Breast epithelium (tissue), 4 donors: ENCODE measurements around the gene NR6A1. TPM values are rescaled to one million over a fixed set of nuclear protein-coding genes. Genes with fewer than 3 reads are reported as not detected.

Source experiments
- DNase-seq, 2 donors: peaks; one replicate each; pipeline ENCODE4 v3.0.0-alpha.2; 2019; ENCODE audit warnings: low spot score in 2 of 2
- H3K27ac ChIP-seq, 2 donors: fragments of 200-600 bp; sonication (generic) in 1 of 2; one replicate each; pipeline ENCODE4 v1.5.1; 2016 to 2019; ENCODE audit warnings: mild to moderate bottlenecking in 1 of 2
- H3K27me3 ChIP-seq, 2 donors: fragments of 200-600 bp; sonication (generic) in 1 of 2; one replicate each; pipeline versions ENCODE4 v1.5.1 to v1.6.0; 2017 to 2019; ENCODE audit warnings: control low read depth in 1 of 2, mild to moderate bottlenecking in 1 of 2
- H3K36me3 ChIP-seq: fragments of 200-600 bp; one replicate; pipeline ENCODE4 v1.5.1; 2019
- H3K4me1 ChIP-seq, 2 donors: fragments of 200-600 bp; sonication (generic); one replicate each; pipeline ENCODE4 v1.5.1; 2016 to 2019; ENCODE audit warnings: control low read depth in 1 of 2
- H3K4me3 ChIP-seq, 3 donors: fragments of 200-600 bp; sonication (generic); 1 replicate in 2 of 3; 2 replicates in 1 of 3; pipeline ENCODE4 v1.5.1; 2016 to 2019; ENCODE audit warnings: mild to moderate bottlenecking in 3 of 3, moderate library complexity in 2 of 3
- H3K9me3 ChIP-seq, 2 donors: fragments of 200-600 bp; sonication (generic) in 1 of 2; one replicate each; pipeline ENCODE4 v1.5.1; 2016 to 2019; ENCODE audit warnings: control low read depth in 1 of 2
- POLR2A ChIP-seq: fragments of 450-650 bp; IDR thresholded peaks from one replicate; pipeline ENCODE4 v1.6.1; 2016; ENCODE audit warnings: antibody characterized with exemption, mild to moderate bottlenecking, moderate library complexity
- POLR2AphosphoS5 ChIP-seq, 3 donors: sonication (generic); formaldehyde crosslinking; IDR thresholded peaks; one replicate each; pipeline ENCODE4 v1.6.1; 2017; ENCODE audit warnings: antibody characterized with exemption in 3 of 3
- intact Hi-C: fragments of 100-400 bp; cut with DNase I; formaldehyde crosslinking; loops from one replicate; pipeline ENCODE4 v1.15.1; 2023; ENCODE audit warnings: low total_unique reads
- total RNA-seq, 3 donors: library from RNA; depleted of rRNA; stranded (reverse); fragments of >200 nt; gene quantifications; one replicate each; pipeline ENCODE4 v1.1.0, GENCODE V29; 2016
- TF ChIP-seq, protein P1 (sequence below), 3 donors: fragments of 450-650 bp; IDR thresholded peaks; one replicate each; pipeline ENCODE4 v1.5.1; 2016 to 2017; ENCODE audit warnings: antibody characterized with exemption in 3 of 3, mild to moderate bottlenecking in 3 of 3, moderate library complexity in 3 of 3

The NR6A1 gene
- total RNA-seq, 3 donors from 2014 or later: 1.3 to 5.3 (median 3.9) TPM

DNA sequence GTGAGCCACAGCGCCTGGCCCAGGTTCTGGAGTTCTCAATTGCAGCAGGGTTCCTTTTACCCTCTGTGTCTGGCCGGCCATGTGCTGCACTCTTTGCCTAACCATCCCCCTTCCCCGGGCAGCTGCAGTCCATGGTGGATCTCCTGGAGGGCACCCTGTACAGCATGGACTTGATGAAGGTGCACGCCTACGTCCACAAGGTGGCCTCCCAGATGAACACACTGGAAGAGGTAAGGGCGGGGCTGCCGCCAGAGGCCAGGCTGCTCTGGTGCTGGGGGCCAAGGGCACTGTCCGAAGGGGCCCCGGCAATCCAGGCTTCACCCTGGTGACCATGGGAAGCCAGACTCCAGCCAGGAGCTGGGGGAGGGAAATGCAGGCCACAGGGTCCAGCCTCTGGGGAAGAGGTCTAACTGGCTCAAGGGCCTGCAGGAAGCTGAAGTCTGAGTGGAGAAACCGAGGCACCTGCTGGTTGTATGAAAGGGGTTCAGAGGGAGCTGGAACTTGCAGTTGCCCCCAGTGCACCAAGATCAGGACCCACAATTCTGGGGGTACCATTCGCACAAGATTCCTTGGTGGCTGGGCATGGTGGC lies 23.9 kb upstream of the NR6A1 start:
- Histone ChIP-seq H3K4me3 (no peak overlapping the region), H3K27me3 (no peaks in the 10 kb centered on the region), H3K27ac (peak overlapping the region in 1 of 2 donors; percentile 74), H3K36me3 (no peaks in the 10 kb centered on the region), H3K9me3 (no peaks in the 10 kb centered on the region), H3K4me1 (peaks cover 0 to 5% of the 10 kb centered on the region in 2 donors)
- DNase-seq: no peak
- TF ChIP-seq POLR2A: no peak
- TF ChIP-seq POLR2AphosphoS5 (IDR thresholded peaks at IDR 0.05): no peak
- intact Hi-C loops: no loop called here

DNA sequence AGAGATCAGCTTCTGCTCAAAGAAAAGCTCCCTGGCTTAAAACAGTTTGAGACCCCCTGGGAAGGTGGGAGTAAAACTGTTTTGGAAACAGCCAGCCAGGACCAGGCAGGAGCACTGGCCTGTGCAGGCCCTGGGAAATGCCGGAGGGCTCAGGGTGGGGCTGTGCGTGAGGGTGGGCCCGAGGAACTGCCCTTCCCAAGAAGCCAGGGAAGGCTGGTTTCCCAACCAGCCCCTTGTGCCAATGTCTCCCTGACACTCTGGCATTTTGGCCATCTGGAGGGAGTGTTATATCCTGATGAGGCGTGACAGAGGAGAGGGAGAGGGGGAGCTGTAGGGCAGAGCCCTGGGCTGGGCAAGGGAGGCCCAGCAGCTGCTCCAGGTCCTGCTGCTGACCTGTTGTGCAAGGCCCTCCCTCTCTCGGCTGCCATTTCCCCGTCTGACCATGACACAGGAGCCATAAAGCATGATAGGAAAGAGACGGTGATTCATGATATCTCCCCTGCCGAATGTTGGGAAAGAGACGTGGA lies 22.0 kb upstream of the NR6A1 start:
- H3K9me3 ChIP-seq: no peaks in the 10 kb centered on the region
- peak overlapping the region in 1 of 2 donors; percentile 77 for H3K27ac ChIP-seq
- no peak overlapping the region for H3K4me3 ChIP-seq
- TF ChIP-seq POLR2AphosphoS5 (IDR thresholded peaks at IDR 0.05): peak in 1 of 3 donors; percentile 14
- TF ChIP-seq, protein P1, sequence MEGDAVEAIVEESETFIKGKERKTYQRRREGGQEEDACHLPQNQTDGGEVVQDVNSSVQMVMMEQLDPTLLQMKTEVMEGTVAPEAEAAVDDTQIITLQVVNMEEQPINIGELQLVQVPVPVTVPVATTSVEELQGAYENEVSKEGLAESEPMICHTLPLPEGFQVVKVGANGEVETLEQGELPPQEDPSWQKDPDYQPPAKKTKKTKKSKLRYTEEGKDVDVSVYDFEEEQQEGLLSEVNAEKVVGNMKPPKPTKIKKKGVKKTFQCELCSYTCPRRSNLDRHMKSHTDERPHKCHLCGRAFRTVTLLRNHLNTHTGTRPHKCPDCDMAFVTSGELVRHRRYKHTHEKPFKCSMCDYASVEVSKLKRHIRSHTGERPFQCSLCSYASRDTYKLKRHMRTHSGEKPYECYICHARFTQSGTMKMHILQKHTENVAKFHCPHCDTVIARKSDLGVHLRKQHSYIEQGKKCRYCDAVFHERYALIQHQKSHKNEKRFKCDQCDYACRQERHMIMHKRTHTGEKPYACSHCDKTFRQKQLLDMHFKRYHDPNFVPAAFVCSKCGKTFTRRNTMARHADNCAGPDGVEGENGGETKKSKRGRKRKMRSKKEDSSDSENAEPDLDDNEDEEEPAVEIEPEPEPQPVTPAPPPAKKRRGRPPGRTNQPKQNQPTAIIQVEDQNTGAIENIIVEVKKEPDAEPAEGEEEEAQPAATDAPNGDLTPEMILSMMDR (IDR thresholded peaks at IDR 0.05): no peak
- intact Hi-C loops: no loop called here
- no peaks in the 10 kb centered on the region for H3K36me3 ChIP-seq
- peaks cover 0 to 5% of the 10 kb centered on the region in 2 donors for H3K4me1 ChIP-seq
- no peaks in the 10 kb centered on the region for H3K27me3 ChIP-seq
- no peak for DNase-seq

DNA sequence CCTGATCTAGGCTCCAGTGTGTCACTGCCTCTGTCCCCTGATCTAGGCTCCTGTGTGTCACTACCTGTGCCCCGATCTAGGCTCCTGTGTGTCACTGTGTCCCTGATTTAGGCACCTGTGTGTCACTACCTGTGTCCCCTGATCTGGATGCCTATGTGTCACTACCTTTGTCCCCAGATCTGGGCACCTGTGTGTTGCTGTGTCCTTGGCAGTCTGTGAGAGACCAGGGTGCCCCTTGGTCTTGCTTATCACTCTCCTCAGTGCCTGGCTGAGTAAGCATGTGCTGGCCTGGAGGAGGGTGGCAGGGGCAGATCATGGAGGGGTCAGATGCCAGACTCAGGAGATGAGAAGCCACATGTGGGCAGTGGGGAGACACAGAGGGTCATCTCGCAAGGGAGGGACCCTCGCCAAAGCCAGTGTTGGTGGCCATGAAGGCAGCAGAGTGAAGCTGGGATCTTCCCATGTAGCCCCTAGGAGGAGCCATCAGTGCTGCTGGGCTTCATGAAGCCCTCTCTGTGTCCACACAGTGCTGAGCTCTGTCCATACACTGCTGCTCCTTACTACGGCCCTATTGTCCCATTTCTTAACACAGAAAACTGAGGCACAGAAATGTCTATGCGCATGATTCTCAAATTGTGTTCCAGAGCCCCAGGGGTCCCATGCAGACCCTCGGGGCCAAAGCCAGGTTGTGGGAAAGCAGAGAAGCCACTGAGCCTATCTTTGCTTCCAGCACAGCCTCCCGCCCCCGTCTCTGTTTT lies 21.3 kb upstream of the NR6A1 start:
- no peaks in the 10 kb centered on the region for H3K36me3 ChIP-seq
- H3K4me1 ChIP-seq: peaks cover 0 to 5% of the 10 kb centered on the region in 2 donors
- intact Hi-C loops: no loop called here
- no peak for DNase-seq
- H3K27ac ChIP-seq: peak overlapping the region in 1 of 2 donors; percentile 77
- no peaks in the 10 kb centered on the region for H3K27me3 ChIP-seq
- H3K4me3 ChIP-seq: no peak overlapping the region
- no peaks in the 10 kb centered on the region for H3K9me3 ChIP-seq
- no peak for TF ChIP-seq POLR2AphosphoS5 (IDR thresholded peaks at IDR 0.05)
- TF ChIP-seq, protein P1 (IDR thresholded peaks at IDR 0.05): no peak
- no peak for TF ChIP-seq POLR2A

DNA sequence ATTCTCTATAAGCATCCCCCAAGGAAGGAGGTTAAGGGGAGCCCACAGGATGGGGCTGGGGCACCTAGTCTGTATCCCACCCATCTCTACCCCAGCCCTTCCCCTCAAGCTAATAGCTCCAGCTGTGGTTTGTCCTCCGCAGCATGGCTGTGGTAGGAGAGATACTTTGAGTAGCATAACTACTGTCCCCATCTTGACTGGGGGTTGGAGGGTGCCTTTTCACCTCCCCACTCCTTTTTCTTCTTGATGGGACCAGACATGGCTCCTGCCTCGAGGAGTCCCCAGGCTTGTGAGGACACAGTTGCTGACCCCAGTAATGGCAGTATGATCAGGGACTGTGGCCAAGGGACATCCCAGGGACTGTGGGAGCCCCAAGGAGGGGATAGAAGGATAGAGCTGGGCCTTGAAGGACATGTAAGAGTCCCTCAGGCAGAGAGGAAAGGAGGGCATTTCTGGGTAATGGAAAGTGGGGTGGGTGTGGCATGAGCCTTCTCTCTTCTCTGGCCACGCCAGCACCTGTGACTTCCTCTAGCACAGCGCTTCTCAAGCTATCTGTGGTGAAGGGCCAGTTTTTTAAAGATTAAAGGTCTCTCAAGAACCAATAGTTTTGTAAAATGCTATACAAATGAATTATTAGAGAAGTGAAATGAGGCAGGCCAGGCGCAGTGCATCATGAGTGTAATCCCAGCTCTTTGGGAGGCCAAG lies 19.8 kb upstream of the NR6A1 start:
- TF ChIP-seq, protein P1 (IDR thresholded peaks at IDR 0.05): no peak
- TF ChIP-seq POLR2A (no peak), POLR2AphosphoS5 (IDR thresholded peaks at IDR 0.05) (no peak)
- Histone ChIP-seq H3K27me3 (no peaks in the 10 kb centered on the region), H3K9me3 (no peaks in the 10 kb centered on the region), H3K36me3 (no peaks in the 10 kb centered on the region), H3K4me1 (peaks cover 0 to 2% of the 10 kb centered on the region in 2 donors), H3K4me3 (no peak overlapping the region), H3K27ac (peak overlapping the region in 1 of 2 donors; percentile 7)
- intact Hi-C loops: no loop called here
- no peak for DNase-seq

DNA sequence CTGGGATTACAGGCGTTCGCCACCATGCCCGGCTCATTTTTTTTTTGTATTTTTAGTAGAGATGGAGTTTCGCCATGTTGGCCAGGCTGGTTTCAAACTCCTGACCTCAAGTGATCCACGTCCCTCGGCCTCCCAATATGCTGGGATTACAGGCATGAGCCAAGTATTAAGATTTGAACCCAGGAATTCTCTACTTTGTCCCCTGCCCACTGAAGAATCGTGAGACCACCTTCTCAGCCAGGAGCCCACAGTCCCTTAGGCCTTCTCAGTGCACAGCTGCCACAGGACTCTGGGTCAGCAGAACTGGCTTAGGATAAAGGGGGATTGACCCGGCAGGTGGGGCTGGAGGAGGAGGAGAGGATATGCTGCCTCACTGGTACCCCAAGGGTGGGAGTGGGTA lies 19.2 kb upstream of the NR6A1 start:
- no peaks in the 10 kb centered on the region for H3K36me3 ChIP-seq

More for the DNA sequence above, 19.2 kb upstream of the NR6A1 start:
- Histone ChIP-seq H3K9me3 (no peaks in the 10 kb centered on the region), H3K27me3 (no peaks in the 10 kb centered on the region), H3K4me3 (no peak overlapping the region), H3K27ac (peak overlapping the region in 1 of 2 donors; percentile 7), H3K4me1 (no peaks in the 10 kb centered on the region)
- TF ChIP-seq, protein P1 (IDR thresholded peaks at IDR 0.05): no peak
- TF ChIP-seq POLR2A (no peak), POLR2AphosphoS5 (IDR thresholded peaks at IDR 0.05) (no peak)
- intact Hi-C loops: no loop called here
- peak in 1 of 2 donors; percentile 12 for DNase-seq
